PC-3 (cell line): Measurements from ENCODE around the gene MX1.

ENCODE experiments used
- CTCF ChIP-seq: fragments of 300-600 bp; sonication (generic); conservative IDR thresholded peaks from 2 replicates; pipeline ENCODE4 v1.5.1; 2017; ENCODE audit warnings: antibody characterized with exemption, low read depth, mild to moderate bottlenecking, low read length
- EZH2 ChIP-seq: fragments of 300-600 bp; sonication (generic); IDR thresholded peaks from one replicate; pipeline ENCODE4 v1.6.1; 2017; ENCODE audit warnings: antibody characterized with exemption, mild to moderate bottlenecking, low read length; ENCODE audit not compliant: unreplicated experiment
- EZH2phosphoT487 ChIP-seq: fragments of 300-600 bp; sonication (generic); IDR thresholded peaks from 2 replicates; pipeline ENCODE4 v1.6.1; 2018; ENCODE audit warnings: mild to moderate bottlenecking, antibody characterized with exemption, low read length, borderline replicate concordance

- TF ChIP-seq CTCF, result no peak
- TF ChIP-seq EZH2phosphoT487, result no peak
- TF ChIP-seq EZH2, result no peak
Measured at GRCh38 chr21:41504030-41504429, 78.0 kb downstream of the MX1 start.
